Measurements from ENCODE around the gene BMPER. TPM values are rescaled to one million over a fixed set of nuclear protein-coding genes. Genes with fewer than 3 reads are reported as not detected.

Gene BMPER
- polyA plus RNA-seq = 2.8 and 10.9 TPM in 2 replicates

DNA sequence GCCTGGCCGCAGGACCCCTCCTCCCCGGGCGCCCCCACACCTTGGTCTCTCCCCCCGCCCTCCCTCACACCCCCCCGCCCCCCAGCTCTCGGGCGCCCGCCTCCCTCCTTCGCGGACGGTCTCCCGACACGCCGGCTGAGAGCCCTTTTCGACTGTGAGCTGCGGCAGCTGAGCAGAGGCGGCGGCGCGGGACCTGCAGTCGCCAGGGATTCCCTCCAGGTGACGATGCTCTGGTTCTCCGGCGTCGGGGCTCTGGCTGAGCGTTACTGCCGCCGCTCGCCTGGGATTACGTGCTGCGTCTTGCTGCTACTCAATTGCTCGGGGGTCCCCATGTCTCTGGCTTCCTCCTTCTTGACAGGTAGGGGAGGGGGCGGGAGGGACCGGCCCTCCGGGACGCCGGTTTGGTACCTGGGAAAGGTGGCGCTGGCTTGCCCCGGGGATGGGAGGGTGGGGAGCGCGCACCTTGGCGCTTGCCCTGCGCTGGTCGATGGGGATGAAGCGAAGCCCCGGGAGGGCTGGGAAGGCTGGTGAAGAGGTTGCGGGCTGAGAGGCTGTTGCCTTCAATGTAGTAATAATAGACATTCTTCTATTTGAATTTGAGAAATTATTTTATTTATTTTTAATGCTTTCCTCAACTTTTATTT, at the start of gene BMPER:
Gene BMPER, plus strand, starts transcription at position 151 of the 644 bp plus-strand sequence. Its CDS starts 75 bp downstream, at position 226.

Measured in Purkinje cell (primary cell).